GM03348 (cell line): Measurements from ENCODE around the gene IDUA.
"Not testable (repeated sequence)": the region's sequence is repeated elsewhere in the genome, so short reads cannot be mapped to it uniquely, and the experiment has no call there.

ENCODE experiments used
- DNase-seq: peaks from one replicate; pipeline ENCODE4 v3.0.0; 2012; ENCODE audit warnings: low spot score

IDUA gene

GRCh38 chr4:986879-987623 is at the start of gene IDUA:
IDUA (plus strand) TSS chr4:987044; CDS start chr4:987085, 41 bp downstream.
- DNase-seq, result peak; percentile 96

DNA sequence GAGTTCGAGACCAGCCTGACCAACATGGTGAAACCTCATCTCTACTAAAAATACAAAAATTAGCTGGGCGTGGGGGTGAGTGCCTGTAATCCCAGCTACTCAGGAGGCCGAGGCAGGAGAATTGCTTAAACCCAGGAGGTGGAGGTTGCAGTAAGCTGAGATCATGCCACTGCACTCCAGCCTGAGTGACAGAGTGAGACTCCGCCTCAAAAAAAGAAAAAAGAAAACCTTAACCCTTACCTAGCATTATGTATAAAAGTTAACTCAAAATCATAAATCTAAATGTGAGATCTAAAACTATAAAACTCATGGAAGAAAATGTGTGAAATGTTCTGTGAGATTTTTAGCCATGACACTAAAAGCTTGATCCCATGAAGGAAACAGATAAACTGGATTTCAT is 47.3 kb upstream of the IDUA start:
- DNase-seq, result not testable (repeated sequence)

- no peak for DNase-seq
Measured at GRCh38 chr4:945274-946102, 41.4 kb upstream of the IDUA start.

DNA sequence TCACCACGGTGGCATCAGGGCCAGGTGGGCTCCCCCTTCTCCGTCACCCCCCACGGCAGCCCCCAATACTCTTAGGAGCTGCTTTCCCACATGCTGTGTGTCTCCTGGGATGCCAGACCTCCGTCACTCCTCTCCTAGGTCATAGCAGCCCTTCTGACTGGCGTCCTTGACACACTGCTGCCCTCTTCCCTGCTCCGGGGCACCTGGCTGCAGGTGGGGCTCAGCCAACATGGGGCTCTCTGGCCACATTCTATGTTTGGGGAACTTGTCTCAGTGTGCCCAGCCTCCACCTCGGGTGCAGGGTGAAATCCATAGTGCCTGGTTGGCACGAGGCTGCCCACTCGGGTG is 40.8 kb upstream of the IDUA start:
- DNase-seq, result no peak

GRCh38 chr4:946517-947471 is 40.0 kb upstream of the IDUA start:
- DNase-seq, result no peak

DNA sequence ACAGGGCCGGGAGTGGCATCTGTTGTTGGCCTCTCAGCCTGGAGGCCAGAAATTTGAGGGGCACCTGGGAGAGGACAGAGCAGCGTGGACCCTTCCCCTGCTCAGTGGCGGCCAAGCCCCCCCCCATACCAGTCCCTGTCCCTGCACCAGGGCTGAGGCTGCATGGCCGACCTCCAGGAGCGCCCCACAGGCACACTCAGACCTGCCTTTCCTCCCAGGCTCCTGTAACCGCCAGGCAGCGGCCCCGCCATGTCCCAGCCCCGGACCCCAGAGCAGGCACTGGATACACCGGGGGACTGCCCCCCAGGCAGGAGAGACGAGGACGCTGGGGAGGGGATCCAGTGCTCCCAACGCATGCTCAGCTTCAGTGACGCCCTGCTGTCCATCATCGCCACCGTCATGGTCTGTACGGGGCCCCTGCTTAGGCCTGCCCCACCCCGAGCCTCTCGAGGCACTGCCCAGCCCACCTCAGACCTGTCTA is 39.3 kb upstream of the IDUA start:
- DNase-seq, result no peak

GRCh38 chr4:948101-948935 is 38.5 kb upstream of the IDUA start:
- DNase-seq, result no peak

GRCh38 chr4:948936-949300 is 37.9 kb upstream of the IDUA start:
- no peak for DNase-seq

GRCh38 chr4:949656-950055 is 37.2 kb upstream of the IDUA start:
- no peak for DNase-seq

GRCh38 chr4:950136-951020 is 36.5 kb upstream of the IDUA start:
- no peak for DNase-seq

GRCh38 chr4:951186-951585 is 35.7 kb upstream of the IDUA start:
- no peak for DNase-seq

GRCh38 chr4:951594-952468 is 35.0 kb upstream of the IDUA start:
- DNase-seq, result no peak

DNA sequence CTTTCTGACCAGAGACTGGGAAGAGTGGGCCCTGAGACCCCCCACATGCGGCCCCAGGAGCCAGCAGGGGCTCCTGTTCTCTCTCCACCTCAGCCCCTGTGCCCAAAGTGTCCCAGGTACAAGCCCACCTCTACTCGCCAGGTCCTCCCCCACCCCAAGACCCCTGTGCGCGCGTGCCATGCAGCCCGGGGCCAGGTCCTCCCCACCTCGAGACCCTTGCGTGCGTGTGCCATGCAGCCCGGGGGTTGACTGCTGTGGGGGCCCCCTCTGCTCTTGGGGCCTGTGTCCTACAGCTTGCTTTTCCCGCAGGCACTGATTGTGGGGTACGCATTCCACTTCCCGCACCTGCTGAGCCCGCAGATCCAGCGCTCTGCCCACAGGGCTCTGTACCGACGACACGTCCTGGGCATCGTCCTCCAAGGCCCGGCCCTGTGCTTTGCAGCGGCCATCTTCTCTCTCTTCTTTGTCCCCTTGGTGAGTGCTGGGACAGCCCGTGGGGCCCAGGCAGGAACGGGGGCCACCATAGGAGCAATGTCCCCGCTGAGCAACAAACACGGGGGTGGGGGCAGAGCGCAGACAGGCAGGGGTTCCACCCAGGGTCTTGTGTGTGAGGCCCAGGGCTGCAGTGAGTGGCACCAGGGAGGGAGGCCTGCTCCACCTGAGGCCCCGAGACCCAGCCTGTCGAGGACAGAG is 33.8 kb upstream of the IDUA start:
- DNase-seq, result no peak

GRCh38 chr4:953574-953915 is 33.3 kb upstream of the IDUA start:
- no peak for DNase-seq

GRCh38 chr4:954211-955020 is 32.4 kb upstream of the IDUA start:
- DNase-seq, result no peak

GRCh38 chr4:955161-955921 is 31.5 kb upstream of the IDUA start:
- no peak for DNase-seq

- no peak for DNase-seq
Measured at GRCh38 chr4:955931-956381, 30.9 kb upstream of the IDUA start.
